ENCODE results near the gene BTBD6.

DNA sequence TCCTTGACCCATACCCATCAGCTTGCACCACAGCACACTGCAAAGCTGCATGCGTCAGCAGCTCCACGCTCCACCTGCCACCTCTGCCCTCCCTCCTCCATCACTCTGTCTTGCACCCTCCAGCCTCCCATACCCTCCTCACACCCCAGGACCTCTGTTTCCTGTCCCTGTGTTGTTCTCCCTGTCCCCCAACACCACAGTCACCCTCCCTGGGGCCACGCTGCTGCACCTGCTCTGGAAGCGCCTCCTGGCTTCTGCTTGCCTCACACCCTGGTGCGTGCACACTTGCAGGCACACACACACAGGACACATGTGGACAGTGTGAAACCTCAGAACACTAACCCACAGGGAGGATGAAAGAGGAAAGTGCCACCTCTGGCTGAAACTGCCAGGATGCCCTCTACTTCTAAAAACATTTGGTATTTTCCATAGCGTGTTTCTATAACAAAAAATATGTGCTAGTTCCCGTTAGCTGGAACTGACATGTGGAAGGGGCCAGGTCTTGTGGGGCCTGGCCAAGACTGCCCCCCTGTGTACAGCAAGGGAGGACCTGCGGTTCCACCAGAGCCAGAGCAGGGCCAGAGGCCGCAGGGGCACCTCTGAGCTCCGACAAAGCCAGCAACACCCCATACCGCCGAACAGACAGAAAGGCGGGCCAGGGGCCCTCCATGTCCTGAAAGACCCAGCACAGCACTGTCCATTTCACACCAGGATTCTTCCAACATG is 42.5 kb downstream of the BTBD6 start:
- TF ChIP-seq CTCF (IDR thresholded peaks at IDR 0.05) (no peak), POLR2A (IDR thresholded peaks at IDR 0.05; ENCODE audit: low read depth) (no peak), POLR2AphosphoS5 (IDR thresholded peaks at IDR 0.05) (no peak)

All from esophagus muscularis mucosa (tissue), 3 donors.